D341Med (cell line): ENCODE measurements around the gene PRPF38A.

Experiments
- DNase-seq: peaks from one replicate; pipeline ENCODE4 v3.0.0; 2012; ENCODE audit warnings: low spot score

Gene PRPF38A

DNA sequence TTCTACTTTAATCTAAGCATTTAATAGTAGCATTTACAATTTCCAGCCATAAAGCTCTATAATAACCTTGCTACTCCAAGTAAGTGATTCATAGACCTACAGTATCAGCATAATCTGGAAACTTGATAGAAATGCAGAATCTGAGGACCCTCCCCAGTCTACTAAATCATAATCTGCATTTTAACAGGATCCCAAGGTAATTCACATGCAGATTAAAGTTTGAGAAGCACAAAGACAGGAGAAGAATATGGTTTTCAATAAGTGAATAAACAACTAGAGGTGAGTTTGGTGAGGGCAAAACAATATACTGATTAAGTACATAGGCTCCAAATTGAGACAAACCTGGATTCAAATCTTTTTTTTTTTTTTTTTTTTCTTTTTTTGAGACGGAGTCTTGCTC is 57.4 kb downstream of the PRPF38A start:
- no peak for DNase-seq

DNA sequence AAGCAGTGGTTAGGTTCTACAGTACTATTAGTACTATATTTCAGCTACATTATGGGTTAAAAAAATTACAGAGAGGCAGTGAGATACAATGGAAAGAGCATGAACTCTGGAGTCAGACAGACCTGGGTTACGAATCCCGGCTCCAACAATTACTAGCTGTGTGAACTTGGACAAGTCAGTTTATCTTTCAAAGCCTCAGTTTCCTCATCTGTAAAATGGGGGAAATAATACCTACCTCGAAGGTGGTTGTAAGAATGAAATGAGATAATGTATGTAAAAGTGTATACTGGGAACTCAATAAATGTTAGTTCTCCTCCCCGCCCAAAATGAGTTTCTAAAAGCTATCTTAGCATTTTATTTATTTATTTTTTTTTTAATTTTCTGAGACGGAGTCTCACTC is 59.5 kb downstream of the PRPF38A start:
- no peak for DNase-seq

DNA sequence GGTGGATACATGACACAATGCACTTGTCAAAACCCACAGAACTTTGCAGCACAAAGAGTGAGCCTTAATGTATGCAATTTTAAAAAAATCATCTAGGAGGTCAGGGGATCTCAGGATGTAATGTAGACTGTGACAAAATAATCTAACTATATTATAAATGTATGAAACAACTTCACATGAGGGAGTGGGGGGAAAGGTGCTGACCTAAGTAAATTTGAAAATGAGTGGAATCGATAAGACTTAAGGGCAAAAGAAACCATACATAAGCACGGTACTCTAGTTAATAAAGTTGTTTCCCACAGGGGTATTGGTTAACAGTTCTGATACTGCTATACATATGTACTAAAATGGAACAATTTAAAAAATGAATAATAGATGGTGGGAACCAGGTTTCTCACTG is 64.7 kb downstream of the PRPF38A start:
- no peak for DNase-seq
